CD14-positive monocyte (primary cell): ENCODE results near the gene MEIS2. TPM values are rescaled to one million over a fixed set of nuclear protein-coding genes. Genes with fewer than 3 reads are reported as not detected.

ENCODE experiments used
- DNase-seq, 3 donors: peaks; one replicate each; pipeline ENCODE4 v3.0.0-alpha.2; 2011 to 2022
- H2AFZ ChIP-seq: 2 replicates; pipeline ENCODE4 v1.6.0; 2012; ENCODE audit warnings: mild to moderate bottlenecking, low read depth, low read length, inconsistent platforms; ENCODE audit not compliant: insufficient read depth, poor library complexity, severe bottlenecking
- H3K27ac ChIP-seq, 2 donors: 1 replicate in 1 of 2; 2 replicates in 1 of 2; pipeline ENCODE4 v1.5.1; 2012 to 2013; ENCODE audit warnings: low read length in 2 of 2, control low read depth in 1 of 2, inconsistent platforms in 1 of 2, low read depth in 1 of 2, mild to moderate bottlenecking in 1 of 2
- H3K27me3 ChIP-seq, 2 donors: one replicate each; pipeline versions ENCODE4 v1.6.0 to v1.6.1; 2011 to 2013; ENCODE audit warnings: low read length in 2 of 2; ENCODE audit not compliant: control insufficient read depth in 2 of 2, insufficient read depth in 2 of 2
- H3K36me3 ChIP-seq, 2 donors: replicated peaks in 1 of 2; 1 replicate in 1 of 2; 2 replicates in 1 of 2; pipeline versions ENCODE4 v1.5.1 to v1.6.1; 2012 to 2013; ENCODE audit warnings: low read length in 2 of 2, control low read depth in 1 of 2, inconsistent platforms in 1 of 2, mild to moderate bottlenecking in 1 of 2; ENCODE audit not compliant: insufficient read depth in 2 of 2, control insufficient read depth in 1 of 2
- H3K4me1 ChIP-seq, 2 donors: 1 replicate in 1 of 2; 2 replicates in 1 of 2; pipeline versions ENCODE4 v1.5.1 to v1.6.1; 2012 to 2013; ENCODE audit warnings: low read length in 2 of 2, control low read depth in 1 of 2, inconsistent platforms in 1 of 2, mild to moderate bottlenecking in 1 of 2, moderate library complexity in 1 of 2; ENCODE audit not compliant: insufficient read depth in 2 of 2, control insufficient read depth in 1 of 2
- H3K4me2 ChIP-seq: replicated peaks from 2 replicates; pipeline ENCODE3; 2012; ENCODE audit warnings: low read length, moderate library complexity, mild to moderate bottlenecking; ENCODE audit not compliant: poor library complexity, severe bottlenecking; ENCODE audit errors: extremely low read depth
- H3K4me3 ChIP-seq, 3 experiments: fragments of 200-600 bp in 1 of 3; sonication (generic) in 1 of 3; replicated peaks in 1 of 3; 1 replicate in 2 of 3; 2 replicates in 1 of 3; pipeline ENCODE4 v1.5.1; 2011 to 2013; ENCODE audit warnings: low read length in 3 of 3, mild to moderate bottlenecking in 3 of 3, control low read depth in 2 of 3, low read depth in 2 of 3, inconsistent platforms in 1 of 3, moderate library complexity in 1 of 3
- H3K79me2 ChIP-seq: 2 replicates; pipeline ENCODE4 v1.6.0; 2012; ENCODE audit warnings: mild to moderate bottlenecking, control low read depth, inconsistent platforms, low read length, moderate library complexity; ENCODE audit not compliant: insufficient read depth
- H3K9ac ChIP-seq: 2 replicates; pipeline ENCODE4 v1.6.0; 2017; ENCODE audit warnings: low read length, mild to moderate bottlenecking; ENCODE audit not compliant: insufficient read depth, poor library complexity, severe bottlenecking
- H3K9me3 ChIP-seq, 2 donors: replicated peaks in 1 of 2; 1 replicate in 1 of 2; 2 replicates in 1 of 2; pipeline versions ENCODE4 v1.5.1 to v1.6.1; 2012 to 2013; ENCODE audit warnings: low read length in 2 of 2, control low read depth in 1 of 2; ENCODE audit not compliant: control insufficient read depth in 1 of 2, insufficient read depth in 1 of 2
- H4K20me1 ChIP-seq: 2 replicates; pipeline ENCODE4 v1.6.0; 2012; ENCODE audit warnings: mild to moderate bottlenecking, low read length, control low read depth, moderate library complexity; ENCODE audit not compliant: insufficient read depth
- H3K27ac Mint-ChIP-seq, 7 donors: one replicate each; pipeline ENCODE4 v1.8.0; 2020; ENCODE audit warnings: mild to moderate bottlenecking in 7 of 7, mixed read lengths in 7 of 7, moderate library complexity in 6 of 7, inconsistent platforms in 2 of 7
- H3K27me3 Mint-ChIP-seq, 3 donors: one replicate each; pipeline ENCODE4 v1.8.0; 2021 to 2022; ENCODE audit warnings: low read depth in 3 of 3, mild to moderate bottlenecking in 3 of 3, mixed read lengths in 3 of 3, moderate library complexity in 3 of 3, inconsistent platforms in 1 of 3
- H3K36me3 Mint-ChIP-seq, 2 donors: one replicate each; pipeline ENCODE4 v1.8.0; 2020; ENCODE audit warnings: mixed read lengths in 2 of 2, inconsistent platforms in 1 of 2, mild to moderate bottlenecking in 1 of 2
- H3K4me1 Mint-ChIP-seq: one replicate; pipeline ENCODE4 v1.8.0; 2020; ENCODE audit warnings: mild to moderate bottlenecking, mixed read lengths
- H3K4me3 Mint-ChIP-seq, 2 donors: one replicate each; pipeline ENCODE4 v1.8.0; 2020; ENCODE audit warnings: mild to moderate bottlenecking in 2 of 2, mixed read lengths in 2 of 2, moderate library complexity in 1 of 2
- H3K9me3 Mint-ChIP-seq, 7 donors: one replicate each; pipeline ENCODE4 v1.8.0; 2020 to 2022; ENCODE audit warnings: mixed read lengths in 7 of 7, mild to moderate bottlenecking in 6 of 7, moderate library complexity in 6 of 7, inconsistent platforms in 2 of 7
- WGBS: methylation state at CpG from one replicate; pipeline ENCODE4 v1.1.5; 2013; ENCODE audit warnings: missing lambda C conversion rate; ENCODE audit not compliant: insufficient coverage; 5-methylcytosine and 5-hydroxymethylcytosine counted together
- intact Hi-C, 2 donors: fragments of 100-400 bp; cut with micrococcal nuclease; formaldehyde crosslinking; loops; one replicate each; pipeline versions ENCODE4 v1.15.0 to v1.15.1; 2023
- polyA plus RNA-seq, 3 donors: library from polyadenylated mRNA; depleted of rRNA in 1 of 3; unstranded in 2 of 3; stranded (reverse) in 1 of 3; fragments of 300-500 nt in 2 of 3; fragments of >200 nt in 1 of 3; fragmentation: Illumina TruSeq in 2 of 3; gene quantifications; 1 replicate in 2 of 3; 2 replicates in 1 of 3; pipeline ENCODE4 v1.2.3, GENCODE V29; 2012 to 2021
- TF ChIP-seq, protein P1 (sequence below): fragments of 200-600 bp; IDR thresholded peaks from one replicate; pipeline ENCODE4 v1.8.0; 2022; ENCODE audit warnings: antibody characterized with exemption, mild to moderate bottlenecking

The MEIS2 gene
- polyA plus RNA-seq, 3 donors, result not detected

DNA sequence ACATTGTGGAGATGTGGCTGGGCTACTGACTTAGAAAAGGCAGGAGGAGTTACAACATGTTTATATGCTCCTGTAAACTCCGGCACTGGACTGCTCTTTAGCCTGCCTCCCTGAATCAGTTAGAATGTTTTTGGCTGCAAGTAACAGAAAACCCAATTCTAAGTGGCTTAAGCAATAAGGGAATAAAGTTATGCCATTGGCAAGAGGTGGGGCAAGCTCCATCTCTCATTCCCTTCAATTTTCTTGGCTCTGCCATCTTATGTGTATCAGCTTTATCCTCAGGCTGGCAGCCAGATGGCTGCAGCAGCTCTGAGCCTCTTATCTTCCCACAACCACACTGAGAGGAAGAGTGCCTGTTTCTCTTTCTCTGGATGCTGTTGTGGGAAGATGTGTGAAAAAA is 22.4 kb upstream of the MEIS2 start:
- Histone ChIP-seq H3K79me2 (no peaks in the 10 kb centered on the region), H3K4me3 (no peak overlapping the region), H3K9ac (no peak overlapping the region), H3K36me3 (no peaks in the 10 kb centered on the region), H3K27me3 (no peaks in the 10 kb centered on the region), H3K9me3 (no peaks in the 10 kb centered on the region), H3K4me1 (no peaks in the 10 kb centered on the region), H4K20me1 (no peaks in the 10 kb centered on the region), H3K4me2 (no peak overlapping the region), H3K27ac (no peak overlapping the region), H2AFZ (no peak overlapping the region)
- no peak for DNase-seq
- H3K4me1 Mint-ChIP-seq, result no peaks in the 10 kb centered on the region
- H3K27ac Mint-ChIP-seq, result no peak overlapping the region
- H3K36me3 Mint-ChIP-seq, result no peaks in the 10 kb centered on the region
- intact Hi-C loops, result no loop called here
- H3K27me3 Mint-ChIP-seq, result peaks cover 3 to 7% (median 4%) of the 10 kb centered on the region in 3 donors
- peaks cover 0 to 6% (median 0%) of the 10 kb centered on the region in 7 donors for H3K9me3 Mint-ChIP-seq
- H3K4me3 Mint-ChIP-seq, result peak overlapping the region in 1 of 2 donors; percentile 12
- 100% methylated on average over 1 of the region's 1 CpG for WGBS
- TF ChIP-seq, protein P1, sequence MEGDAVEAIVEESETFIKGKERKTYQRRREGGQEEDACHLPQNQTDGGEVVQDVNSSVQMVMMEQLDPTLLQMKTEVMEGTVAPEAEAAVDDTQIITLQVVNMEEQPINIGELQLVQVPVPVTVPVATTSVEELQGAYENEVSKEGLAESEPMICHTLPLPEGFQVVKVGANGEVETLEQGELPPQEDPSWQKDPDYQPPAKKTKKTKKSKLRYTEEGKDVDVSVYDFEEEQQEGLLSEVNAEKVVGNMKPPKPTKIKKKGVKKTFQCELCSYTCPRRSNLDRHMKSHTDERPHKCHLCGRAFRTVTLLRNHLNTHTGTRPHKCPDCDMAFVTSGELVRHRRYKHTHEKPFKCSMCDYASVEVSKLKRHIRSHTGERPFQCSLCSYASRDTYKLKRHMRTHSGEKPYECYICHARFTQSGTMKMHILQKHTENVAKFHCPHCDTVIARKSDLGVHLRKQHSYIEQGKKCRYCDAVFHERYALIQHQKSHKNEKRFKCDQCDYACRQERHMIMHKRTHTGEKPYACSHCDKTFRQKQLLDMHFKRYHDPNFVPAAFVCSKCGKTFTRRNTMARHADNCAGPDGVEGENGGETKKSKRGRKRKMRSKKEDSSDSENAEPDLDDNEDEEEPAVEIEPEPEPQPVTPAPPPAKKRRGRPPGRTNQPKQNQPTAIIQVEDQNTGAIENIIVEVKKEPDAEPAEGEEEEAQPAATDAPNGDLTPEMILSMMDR, result no peak

DNA sequence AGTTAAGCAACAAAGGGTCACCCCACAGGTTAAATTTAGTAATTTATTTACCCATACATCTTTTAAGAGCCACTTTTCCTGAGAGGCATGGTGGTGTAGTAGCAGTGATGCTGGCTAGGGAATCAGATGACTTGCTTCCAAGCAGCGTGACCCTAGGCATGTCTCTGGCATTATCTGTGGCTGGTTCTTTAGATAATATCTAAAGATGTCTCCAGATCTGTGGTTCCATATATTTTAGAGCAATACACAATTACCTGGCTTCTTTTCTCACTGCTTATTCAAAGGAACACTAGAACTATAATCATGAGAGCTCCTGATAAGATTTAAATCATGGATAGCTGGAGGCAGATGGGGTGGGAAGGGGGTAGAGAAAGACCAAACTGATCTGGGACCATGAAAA is 21.1 kb upstream of the MEIS2 start:
- no peak overlapping the region for H3K27ac ChIP-seq
- Mint-ChIP-seq H3K4me1 (no peaks in the 10 kb centered on the region), H3K27ac (no peak overlapping the region), H3K27me3 (peaks cover 5 to 7% (median 5%) of the 10 kb centered on the region in 3 donors), H3K4me3 (no peak overlapping the region), H3K9me3 (peaks cover 0 to 6% (median 0%) of the 10 kb centered on the region in 7 donors), H3K36me3 (no peaks in the 10 kb centered on the region)
- no CpG with 5 or more reads among the region's 1 CpG for WGBS
- H3K79me2 ChIP-seq, result no peaks in the 10 kb centered on the region
- no peak for DNase-seq
- no peaks in the 10 kb centered on the region for H3K36me3 ChIP-seq
- H3K27me3 ChIP-seq, result peaks cover 0 to 3% of the 10 kb centered on the region in 2 donors
- TF ChIP-seq, protein P1, result no peak
- H3K9me3 ChIP-seq, result no peaks in the 10 kb centered on the region
- no peak overlapping the region for H2AFZ ChIP-seq
- no peak overlapping the region for H3K9ac ChIP-seq
- H3K4me3 ChIP-seq, result no peak overlapping the region
- H3K4me2 ChIP-seq, result no peak overlapping the region
- no peaks in the 10 kb centered on the region for H3K4me1 ChIP-seq
- intact Hi-C loops, result no loop called here
- H4K20me1 ChIP-seq, result no peaks in the 10 kb centered on the region
